Activated T-cell treated with anti-CD3 and anti-CD28 coated beads for 48 hours (primary cell): ENCODE results near the gene EHF.

Experiments
- DNase-seq: peaks from one replicate; pipeline ENCODE4 v3.0.0-alpha.2; 2020; ENCODE audit warnings: low read depth

EHF gene

GRCh38 chr11:34602245-34602644 is 18.6 kb upstream of the EHF start:
- DNase-seq: no peak

GRCh38 chr11:34603129-34604001 is 17.5 kb upstream of the EHF start:
- no peak for DNase-seq

GRCh38 chr11:34604145-34604544 is 16.7 kb upstream of the EHF start:
- DNase-seq: no peak

- DNase-seq: no peak
Observed at GRCh38 chr11:34604911-34605310, 16.0 kb upstream of the EHF start.

GRCh38 chr11:34605481-34606325 is 15.2 kb upstream of the EHF start:
- DNase-seq: no peak

- no peak for DNase-seq
Observed at GRCh38 chr11:34606326-34607120, 14.4 kb upstream of the EHF start.

GRCh38 chr11:34609187-34609751 is 11.6 kb upstream of the EHF start:
- DNase-seq: no peak

- no peak for DNase-seq
Observed at GRCh38 chr11:34609850-34610249, 11.0 kb upstream of the EHF start.

GRCh38 chr11:34610324-34611041 is 10.4 kb upstream of the EHF start:
- no peak for DNase-seq

GRCh38 chr11:34613015-34613414 is 7.9 kb upstream of the EHF start:
- DNase-seq: no peak

- DNase-seq: no peak
Observed at GRCh38 chr11:34613552-34614056, 7.3 kb upstream of the EHF start.

GRCh38 chr11:34614344-34615104 is 6.4 kb upstream of the EHF start:
- no peak for DNase-seq

GRCh38 chr11:34616086-34616485 is 4.8 kb upstream of the EHF start:
- no peak for DNase-seq

GRCh38 chr11:34616830-34617504 is 3.9 kb upstream of the EHF start:
- no peak for DNase-seq

GRCh38 chr11:34618406-34618805 is 2.5 kb upstream of the EHF start:
- no peak for DNase-seq

GRCh38 chr11:34619062-34619516 is 1.8 kb upstream of the EHF start:
- DNase-seq: no peak

- no peak for DNase-seq
Observed at GRCh38 chr11:34620202-34620601, 691 bp upstream of the EHF start.

GRCh38 chr11:34621876-34622275 is 983 bp downstream of the EHF start:
- DNase-seq: no peak

- no peak for DNase-seq
Observed at GRCh38 chr11:34623463-34623862, 2.6 kb downstream of the EHF start.

- DNase-seq: peak; percentile 7
Observed at GRCh38 chr11:34624069-34624468, 3.2 kb downstream of the EHF start.
